Endometrium (tissue), 2 donors: Measurements from ENCODE around the gene MIOX.

ENCODE experiments used
- FAIRE-seq: peaks from 2 replicates; lab custom pipeline; 2012; peaks lifted over from hg19 to GRCh38; lab: Jason Lieb, UNC
- donor health status: control.
- donor health status: control.

MIOX gene

GRCh38 chr22:50455201-50455600 is 31.5 kb upstream of the MIOX start:
- FAIRE-seq, result no peak

- FAIRE-seq, result no peak
Observed at GRCh38 chr22:50456026-50456425, 30.6 kb upstream of the MIOX start.

GRCh38 chr22:50456466-50457234 is 30.0 kb upstream of the MIOX start:
- FAIRE-seq, result no peak

- no peak for FAIRE-seq
Observed at GRCh38 chr22:50459016-50459415, 27.6 kb upstream of the MIOX start.

- FAIRE-seq, result no peak
Observed at GRCh38 chr22:50459496-50460140, 27.0 kb upstream of the MIOX start.

GRCh38 chr22:50460938-50461337 is 25.7 kb upstream of the MIOX start:
- no peak for FAIRE-seq

DNA sequence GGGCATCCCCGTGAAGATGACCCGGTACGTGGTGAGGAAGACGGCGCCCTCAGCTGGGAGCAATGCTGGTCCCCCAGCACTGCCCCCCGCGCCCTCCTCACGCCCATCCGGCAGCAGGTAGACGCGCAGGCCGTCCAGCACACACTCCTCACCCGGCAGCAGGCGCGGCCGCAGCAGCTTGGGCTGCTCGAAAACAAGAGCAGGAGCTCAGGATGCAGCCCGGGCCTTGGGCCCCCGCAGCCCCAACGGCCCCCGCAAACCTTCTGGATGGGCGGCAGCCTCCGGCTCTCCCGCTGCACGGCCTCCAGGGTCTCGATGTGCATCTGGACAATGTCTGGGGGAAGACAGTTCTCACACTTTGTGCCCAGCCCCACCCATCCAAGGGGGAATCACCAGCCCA is 25.1 kb upstream of the MIOX start:
- no peak for FAIRE-seq

GRCh38 chr22:50461979-50462540 is 24.6 kb upstream of the MIOX start:
- no peak for FAIRE-seq

DNA sequence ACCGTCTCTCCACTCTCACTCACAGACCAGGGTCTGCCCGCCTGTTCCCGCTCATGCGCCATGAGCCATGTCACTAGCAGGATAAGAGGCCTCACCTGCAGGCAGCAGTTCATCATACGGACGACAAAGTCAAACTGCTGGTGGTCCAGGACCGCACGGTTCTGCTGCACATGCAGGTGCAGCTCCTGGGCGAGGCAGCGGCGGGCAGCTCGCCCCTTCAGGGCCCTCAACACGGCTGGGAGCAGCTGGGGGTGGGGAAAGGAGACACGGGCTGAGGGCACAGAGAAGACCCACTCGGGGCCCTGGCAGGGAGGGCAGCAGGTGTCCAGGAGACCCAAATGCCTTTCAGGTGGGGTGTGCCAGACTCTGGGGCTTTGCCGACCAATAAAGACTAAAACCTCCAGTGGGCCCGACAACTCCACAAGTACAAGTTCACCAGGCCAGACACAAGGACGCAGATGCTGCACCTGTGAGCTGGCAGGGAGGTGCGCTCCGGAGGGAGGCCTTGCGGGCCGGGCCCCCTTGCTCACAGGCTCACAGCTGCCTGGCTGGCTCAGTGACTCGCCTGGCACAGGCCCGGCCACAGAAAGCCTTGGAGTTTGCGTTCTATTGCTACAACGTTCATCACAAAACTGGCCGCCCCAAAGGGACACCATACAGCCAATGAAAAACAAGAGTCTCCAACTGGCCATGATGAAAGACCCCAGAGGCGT is 23.3 kb upstream of the MIOX start:
- no peak for FAIRE-seq

DNA sequence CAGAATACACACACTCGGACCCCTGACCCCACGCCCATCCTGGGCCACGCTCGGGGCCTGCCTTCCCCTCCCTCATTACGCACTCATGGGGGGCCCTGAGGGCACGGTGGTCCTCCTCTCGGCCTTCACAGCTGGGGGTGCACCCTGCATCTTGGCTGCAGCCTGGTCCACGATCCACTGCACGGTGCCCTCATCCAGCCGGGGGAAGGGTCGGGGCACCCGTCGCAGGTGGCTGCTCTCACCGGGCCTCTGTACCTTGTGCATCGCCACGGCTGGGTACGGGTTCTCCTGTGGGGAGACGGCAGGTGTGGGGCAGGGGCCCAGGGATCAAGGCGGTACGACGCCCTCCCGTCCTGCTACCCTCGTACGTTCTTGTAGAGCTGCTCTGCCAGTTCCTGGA is 22.2 kb upstream of the MIOX start:
- no peak for FAIRE-seq

- no peak for FAIRE-seq
Observed at GRCh38 chr22:50465066-50465930, 21.4 kb upstream of the MIOX start.

GRCh38 chr22:50467341-50467740 is 19.3 kb upstream of the MIOX start:
- FAIRE-seq, result no peak

GRCh38 chr22:50467773-50468440 is 18.8 kb upstream of the MIOX start:
- no peak for FAIRE-seq

GRCh38 chr22:50468626-50469025 is 18.0 kb upstream of the MIOX start:
- no peak for FAIRE-seq

- FAIRE-seq, result no peak
Observed at GRCh38 chr22:50469377-50470305, 17.0 kb upstream of the MIOX start.

DNA sequence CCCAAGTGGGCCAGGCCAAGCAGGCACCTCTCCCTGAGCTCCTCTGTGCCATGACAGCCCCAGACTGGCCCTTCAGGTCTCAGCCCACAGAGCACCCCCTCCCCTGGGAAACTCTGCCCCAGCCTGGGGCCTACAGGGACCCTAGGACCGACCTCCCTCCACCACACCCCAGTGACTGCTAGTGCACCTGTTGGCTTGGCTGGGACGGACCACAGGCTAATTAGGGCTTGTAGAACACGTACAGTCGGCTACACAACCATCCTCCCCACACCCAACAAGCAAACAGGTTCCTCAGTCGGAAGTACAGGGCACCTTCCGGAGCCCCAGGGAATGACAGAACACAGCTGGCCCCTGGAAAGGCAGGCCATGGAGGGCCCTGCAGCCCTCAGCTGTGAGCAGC is 16.2 kb upstream of the MIOX start:
- no peak for FAIRE-seq

- FAIRE-seq, result no peak
Observed at GRCh38 chr22:50471197-50471847, 15.3 kb upstream of the MIOX start.

- no peak for FAIRE-seq
Observed at GRCh38 chr22:50471962-50472361, 14.7 kb upstream of the MIOX start.

DNA sequence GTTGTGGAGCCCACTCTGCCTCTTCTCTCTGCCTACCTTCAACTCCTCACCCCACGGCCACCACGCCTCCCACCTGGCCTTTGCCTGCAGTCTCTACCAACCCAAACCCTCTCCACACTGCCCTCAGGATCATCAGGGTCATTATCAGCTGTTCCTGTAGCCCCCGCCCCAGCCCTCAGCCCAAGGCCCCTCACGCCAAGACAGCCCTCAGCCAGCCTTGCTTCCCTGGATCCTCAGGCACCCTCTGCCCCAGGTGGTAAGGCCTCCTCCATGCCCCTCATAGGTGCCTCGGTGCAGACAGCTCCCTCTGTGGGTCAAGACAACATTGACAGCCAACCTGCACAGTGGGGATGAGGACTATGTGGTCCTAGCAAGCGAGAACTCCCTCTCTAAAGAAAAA is 13.6 kb upstream of the MIOX start:
- FAIRE-seq, result no peak
